ENCODE results near the gene TRAF1. TPM values are rescaled to one million over a fixed set of nuclear protein-coding genes. Genes with fewer than 3 reads are reported as not detected.

TRAF1 gene
- total and polyA plus RNA-seq, 2 of the 13 experiments (the other 11 are each of a cell fraction or from before 2014, with no cell fraction given) = 0.44 to 1.0 TPM

GRCh38 chr9:120894321-120895148 lies 32.1 kb downstream of the TRAF1 start:
- Histone ChIP-seq H3K4me3 (replicated peaks in 1 of 3; ENCODE audit: insufficient read depth in 1 of 3, low read depth in 2 of 3, low read length in 3 of 3) (no peak overlapping the region), H3K9me3 (ENCODE audit: low read length) (no peaks in the 10 kb centered on the region), H2AFZ (ENCODE audit: low read length) (no peak overlapping the region), H3K4me1 (ENCODE audit: insufficient read depth, low read length) (peaks cover 46% of the 10 kb centered on the region), H3K4me2 (ENCODE audit: low read depth, low read length) (no peak overlapping the region), H4K20me1 (ENCODE audit: insufficient read depth, low read length) (no peaks in the 10 kb centered on the region), H3K27ac (ENCODE audit: extremely low read length, insufficient read depth, low read length) (no peak overlapping the region), H3K36me3 (replicated peaks in 1 of 2; ENCODE audit: control insufficient read depth in 1 of 2, insufficient read depth in 2 of 2, low read length in 2 of 2) (no peaks in the 10 kb centered on the region), H3K27me3 (ENCODE audit: control insufficient read depth in 1 of 2, insufficient read depth in 2 of 2, low read length in 2 of 2) (peaks cover 3 to 15% of the 10 kb centered on the region in 2 experiments; a peak in 3 of 5 replicates), H3K79me2 (ENCODE audit: insufficient read depth, low read length) (no peaks in the 10 kb centered on the region), H3K9ac (ENCODE audit: insufficient read depth, low read depth, low read length) (no peak overlapping the region)
- TF ChIP-seq ZNF547 (CRISPR knock-in tag; IDR thresholded peaks at IDR 0.05) (no peak), ZNF703 (CRISPR knock-in tag; IDR thresholded peaks at IDR 0.05; ENCODE audit: borderline replicate concordance) (no peak), CEBPZ (IDR thresholded peaks at IDR 0.05; ENCODE audit: low read length) (no peak)
- in situ Hi-C loops (cut with HindIII; ENCODE audit: extremely low pct_ligation_motif_present, low pct_unique_long_range_greater_than_20kb) = no loop called here
- 84% methylated on average over 61 of the region's 63 CpGs for WGBS (ENCODE audit: low lambda C conversion rate)
- CTCF ChIA-PET (ENCODE audit: low intra/inter-chr PET ratio, low total read pairs) = no interaction called here
- DNase-seq (ENCODE audit: low spot score) (no peak), FAIRE-seq (no peak), ATAC-seq (no peak)
- POLR2A ChIA-PET = no interaction called here
- intact Hi-C loops (cut with micrococcal nuclease; ENCODE audit: unreplicated experiment) = loop anchor here (5.0 kb wide), 1 partner anchor 33 kb away; the partner anchor contains the start of gene TRAF1
- BruUV-seq (replicated peaks) = no TSS peak

Measured in HepG2 (cell line).